ENCODE measurements around the gene F2RL2. TPM values are rescaled to one million over a fixed set of nuclear protein-coding genes. Genes with fewer than 3 reads are reported as not detected.

The F2RL2 gene
- total and polyA plus RNA-seq, 2 of the 4 experiments (the other 2 are of a cell fraction) = 21.7 to 32.8 TPM

GRCh38 chr5:76570153-76570552 lies 53.0 kb downstream of the F2RL2 start:
- CTCF ChIA-PET = interaction anchor here (0.5 to 0.6 kb wide), 2 partner anchors 11 to 566 kb away, joined by 3 read pairs; no protein-coding TSS in a partner anchor
- Histone ChIP-seq H3K18ac (ENCODE audit: low read depth, low read length) (no peak overlapping the region), H2AK5ac (ENCODE audit: low read depth, low read length) (no peak overlapping the region), H3K9me1 (ENCODE audit: insufficient read depth, low read length) (no peaks in the 10 kb centered on the region), H3K4me2 (ENCODE audit: low read depth, low read length) (no peak overlapping the region), H3K79me1 (ENCODE audit: low read depth in 1 of 2, low read length in 2 of 2) (no peaks in the 10 kb centered on the region), H3K9ac (ENCODE audit: low read depth, low read length) (no peak overlapping the region), H3K4me1 (ENCODE audit: control insufficient read depth, insufficient read depth, low read length) (no peaks in the 10 kb centered on the region), H3K27me3 (ENCODE audit: control insufficient read depth, insufficient read depth, low read length) (peaks cover 9% of the 10 kb centered on the region), H3K9me3 (ENCODE audit: control insufficient read depth, insufficient read depth, low read length) (no peaks in the 10 kb centered on the region), H3K27ac (ENCODE audit: insufficient read depth, low read length) (no peak overlapping the region), H2AFZ (replicated peaks; ENCODE audit: low read length, poor library complexity) (no peak overlapping the region), H3K23ac (ENCODE audit: low read depth, low read length) (no peak overlapping the region), H2BK15ac (ENCODE audit: low read depth, low read length) (no peak overlapping the region), H4K91ac (ENCODE audit: insufficient read depth, low read depth, low read length) (no peak overlapping the region), H2AK9ac (replicated peaks; ENCODE audit: low read depth, low read length, poor library complexity) (no peak overlapping the region), H2BK5ac (ENCODE audit: low read depth, low read length, poor library complexity, severe bottlenecking) (no peak overlapping the region), H4K8ac (ENCODE audit: low read depth in 2 of 2, low read length in 2 of 2) (no peak overlapping the region), H2BK120ac (ENCODE audit: low read depth, low read length) (no peak overlapping the region), H4K5ac (ENCODE audit: low read depth, low read length) (no peak overlapping the region), H3K36me3 (ENCODE audit: control insufficient read depth, insufficient read depth, low read length) (no peaks in the 10 kb centered on the region), H3K14ac (replicated peaks; ENCODE audit: low read depth, low read length) (no peak overlapping the region), H3K4ac (ENCODE audit: low read depth, low read length) (no peak overlapping the region), H3K4me3 (ENCODE audit: insufficient read depth, low read depth, low read length) (no peak overlapping the region), H3K56ac (ENCODE audit: extremely low read depth, insufficient read depth, low read length) (no peak overlapping the region), H2BK20ac (ENCODE audit: low read depth, low read length) (no peak overlapping the region), H4K20me1 (ENCODE audit: insufficient read depth, low read length) (no peaks in the 10 kb centered on the region)
- whole genome bisulfite sequencing, 2 experiments (ENCODE audit: extremely low coverage in 2 of 2, insufficient read length in 1 of 2) = no CpG with 5 or more reads among the region's 4 CpGs
- intact Hi-C loops (cut with micrococcal nuclease) (no loop called here), in situ Hi-C loops (cut with MboI; ENCODE audit: low sequenced_read_pairs) (no loop called here), dilution Hi-C loops (cut with HindIII; ENCODE audit: low sequenced_read_pairs, unreplicated experiment) (no loop called here)
- ATAC-seq (ENCODE audit: low read depth) = no peak
- DNase-seq = no peak
- no peak for TF ChIP-seq ELK1 (IDR thresholded peaks at IDR 0.05; ENCODE audit: borderline replicate concordance, low read depth, low read length)
- no peak for TF ChIP-seq NFE2L2 (IDR thresholded peaks at IDR 0.05; ENCODE audit: low read depth, low read length)
- no peak for TF ChIP-seq RCOR1 (IDR thresholded peaks at IDR 0.05; ENCODE audit: insufficient replicate concordance, low read length)
- no peak for TF ChIP-seq MAZ (IDR thresholded peaks at IDR 0.05; ENCODE audit: borderline replicate concordance, low read depth, low read length)
- no peak for TF ChIP-seq USF2 (IDR thresholded peaks at IDR 0.05; ENCODE audit: low read depth, low read length)
- TF ChIP-seq FOS (IDR thresholded peaks at IDR 0.05; ENCODE audit: low read depth, low read length) = no peak
- no peak for TF ChIP-seq SMC3 (IDR thresholded peaks at IDR 0.05; ENCODE audit: low read depth, low read length)
- no peak for TF ChIP-seq CEBPB (IDR thresholded peaks at IDR 0.05; ENCODE audit: low read depth, low read length)
- no peak for TF ChIP-seq MAFK (IDR thresholded peaks at IDR 0.05; ENCODE audit: low read depth, low read length)
- no peak for TF ChIP-seq CHD1 (IDR thresholded peaks at IDR 0.05; ENCODE audit: low read depth, low read length)
- no peak for TF ChIP-seq POLR2A (IDR thresholded peaks at IDR 0.05; ENCODE audit: low read depth, low read length)
- BruUV-seq (replicated peaks) = no TSS peak
- POLR2A ChIA-PET (ENCODE audit: unreplicated experiment) = no interaction called here

All from IMR-90 (cell line).